ENCODE measurements around the gene SAE1. TPM values are rescaled to one million over a fixed set of nuclear protein-coding genes. Genes with fewer than 3 reads are reported as not detected.

SAE1 gene
- total and polyA plus RNA-seq, 11 donors: 15.7 to 84.1 (median 49.7) TPM

DNA sequence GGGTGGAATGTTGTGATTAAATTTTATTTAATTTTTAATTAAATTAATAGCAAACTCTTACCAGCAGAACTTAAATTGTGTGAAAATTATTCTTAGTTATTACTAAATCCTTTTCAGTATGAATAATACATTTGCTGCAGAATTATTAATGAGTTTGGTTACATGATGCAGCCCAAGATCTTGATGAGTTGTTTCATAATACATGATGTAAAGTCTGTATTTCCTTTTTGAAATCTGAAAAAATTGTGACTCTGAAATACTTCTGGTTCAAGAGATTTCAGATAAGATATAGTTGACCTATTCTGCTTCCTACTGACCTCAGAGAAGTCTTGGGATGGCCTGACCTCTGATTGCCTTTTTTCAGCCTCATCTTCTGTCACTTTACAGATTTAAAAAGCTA, 11.1 kb downstream of the SAE1 start:
- peak overlapping the region in 1 of 12 donors; percentile 75 for H3K27ac ChIP-seq
- intact Hi-C loops (cut with DNase I): no loop called here
- H3K36me3 ChIP-seq: peaks cover 0 to 66% (median 44%) of the 10 kb centered on the region in 9 donors

DNA sequence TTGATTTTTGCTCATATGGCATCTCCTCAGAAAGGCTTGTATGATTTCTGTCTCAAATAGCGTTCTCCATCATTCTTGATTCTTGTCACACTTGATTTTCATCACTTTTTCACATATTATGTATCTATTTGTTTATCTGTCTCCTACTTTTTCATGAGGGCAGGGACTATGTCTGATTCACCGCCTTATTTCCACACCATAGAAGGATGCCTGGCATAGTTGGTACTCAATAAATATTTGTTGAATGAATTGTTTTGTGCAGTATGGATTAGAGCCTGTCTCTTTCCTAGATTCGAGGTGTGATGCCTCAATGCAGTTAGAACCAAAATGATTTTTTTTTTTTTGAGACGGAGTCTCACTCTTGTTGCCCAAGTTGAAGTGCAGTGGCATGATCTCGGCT, 12.1 kb downstream of the SAE1 start:
- Histone ChIP-seq H3K27me3 (no peaks in the 10 kb centered on the region), H3K4me1 (peaks cover 0 to 4% (median 0%) of the 10 kb centered on the region in 12 donors), H3K4me3 (no peak overlapping the region), H3K27ac (peak overlapping the region in 1 of 12 donors; percentile 73), H3K36me3 (peaks cover 0 to 73% (median 49%) of the 10 kb centered on the region in 9 donors), H3K9me3 (no peaks in the 10 kb centered on the region)
- intact Hi-C loops (cut with DNase I): no loop called here
- no peak for DNase-seq
- no peak for ATAC-seq
- 90 to 95% (median 92%) methylated on average over 5 of the region's 5 CpGs for WGBS, 4 donors
- TF ChIP-seq, protein P1, sequence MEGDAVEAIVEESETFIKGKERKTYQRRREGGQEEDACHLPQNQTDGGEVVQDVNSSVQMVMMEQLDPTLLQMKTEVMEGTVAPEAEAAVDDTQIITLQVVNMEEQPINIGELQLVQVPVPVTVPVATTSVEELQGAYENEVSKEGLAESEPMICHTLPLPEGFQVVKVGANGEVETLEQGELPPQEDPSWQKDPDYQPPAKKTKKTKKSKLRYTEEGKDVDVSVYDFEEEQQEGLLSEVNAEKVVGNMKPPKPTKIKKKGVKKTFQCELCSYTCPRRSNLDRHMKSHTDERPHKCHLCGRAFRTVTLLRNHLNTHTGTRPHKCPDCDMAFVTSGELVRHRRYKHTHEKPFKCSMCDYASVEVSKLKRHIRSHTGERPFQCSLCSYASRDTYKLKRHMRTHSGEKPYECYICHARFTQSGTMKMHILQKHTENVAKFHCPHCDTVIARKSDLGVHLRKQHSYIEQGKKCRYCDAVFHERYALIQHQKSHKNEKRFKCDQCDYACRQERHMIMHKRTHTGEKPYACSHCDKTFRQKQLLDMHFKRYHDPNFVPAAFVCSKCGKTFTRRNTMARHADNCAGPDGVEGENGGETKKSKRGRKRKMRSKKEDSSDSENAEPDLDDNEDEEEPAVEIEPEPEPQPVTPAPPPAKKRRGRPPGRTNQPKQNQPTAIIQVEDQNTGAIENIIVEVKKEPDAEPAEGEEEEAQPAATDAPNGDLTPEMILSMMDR (IDR thresholded peaks at IDR 0.05): no peak
- no peak for TF ChIP-seq POLR2A (IDR thresholded peaks at IDR 0.05)

More for the DNA sequence above, 11.1 kb downstream of the SAE1 start:
- TF ChIP-seq, protein P1 (IDR thresholded peaks at IDR 0.05): no peak
- TF ChIP-seq POLR2A (IDR thresholded peaks at IDR 0.05): no peak
- H3K4me3 ChIP-seq: no peak overlapping the region
- DNase-seq (no peak), ATAC-seq (no peak)
- no peaks in the 10 kb centered on the region for H3K27me3 ChIP-seq
- peaks cover 0 to 4% (median 0%) of the 10 kb centered on the region in 12 donors for H3K4me1 ChIP-seq
- H3K9me3 ChIP-seq: no peaks in the 10 kb centered on the region

- ATAC-seq (no peak), DNase-seq (no peak)
- no peak for TF ChIP-seq POLR2A (IDR thresholded peaks at IDR 0.05)
- TF ChIP-seq, protein P1 (IDR thresholded peaks at IDR 0.05): no peak
- Histone ChIP-seq H3K4me1 (peaks cover 0 to 4% (median 0%) of the 10 kb centered on the region in 12 donors), H3K27me3 (no peaks in the 10 kb centered on the region), H3K27ac (peak overlapping the region in 1 of 12 donors; percentile 73), H3K9me3 (no peaks in the 10 kb centered on the region), H3K4me3 (no peak overlapping the region), H3K36me3 (peaks cover 0 to 74% (median 51%) of the 10 kb centered on the region in 9 donors)
- intact Hi-C loops (cut with DNase I): no loop called here
- WGBS, 4 donors: 91 to 93% (median 92%) methylated on average over 11 of the region's 11 CpGs
These were observed 12.9 kb downstream of the SAE1 start for GRCh38 chr19:47143322-47144073.

- H3K36me3 ChIP-seq: peaks cover 0 to 76% (median 54%) of the 10 kb centered on the region in 9 donors
- DNase-seq (no peak), ATAC-seq (no peak)
- H3K27ac ChIP-seq: peak overlapping the region in 1 of 12 donors; percentile 73
- WGBS, 4 donors: 86 to 94% (median 92%) methylated on average over 13 of the region's 13 CpGs
- H3K9me3 ChIP-seq: no peaks in the 10 kb centered on the region
- intact Hi-C loops (cut with DNase I): loop anchor here in 2 of 10 donors (5.0 kb wide), 2 partner anchors 68 to 103 kb away; no protein-coding TSS in a partner anchor
- no peaks in the 10 kb centered on the region for H3K27me3 ChIP-seq
- no peak overlapping the region for H3K4me3 ChIP-seq
- no peak for TF ChIP-seq POLR2A (IDR thresholded peaks at IDR 0.05)
- TF ChIP-seq, protein P1 (IDR thresholded peaks at IDR 0.05): no peak
- H3K4me1 ChIP-seq: peaks cover 0 to 8% (median 1%) of the 10 kb centered on the region in 12 donors
These were observed 14.0 kb downstream of the SAE1 start for GRCh38 chr19:47144630-47145029.

All from heart left ventricle (tissue), 16 donors.